K562 (cell line): ENCODE measurements around the gene POLR2A. TPM values are rescaled to one million over a fixed set of nuclear protein-coding genes. Genes with fewer than 3 reads are reported as not detected.
A peak's percentile ranks its signal among the peaks of the same experiment; 100 is the strongest.

Experiments
- ATAC-seq: fragments of 200-7000 bp; cut with Tn5 transposase; 3 replicates; pipeline ENCODE4 v1.9.1; 2020; ENCODE audit warnings: moderate library complexity
- BruUV-seq: library from RNA; stranded (reverse); fragments of 400-500 nt; replicated peaks from 2 replicates; lab custom pipeline; 2021; lab: Mats Ljungman, UMichigan
- CTCF ChIA-PET: fragments of 300-600 bp; formaldehyde crosslinking; extraction: SDS; loops from one replicate; lab custom pipeline; 2021; ENCODE audit warnings: low intra/inter-chr PET ratio; lab: Yijun Ruan, JAX
- POLR2A ChIA-PET: fragments of 300-600, 350-650 bp; sonication (Branson Sonifier 250); formaldehyde crosslinking; extraction: SDS; loops from one replicate; lab custom pipeline; 2021; ENCODE audit warnings: antibody characterized with exemption, inconsistent platforms; lab: Yijun Ruan, JAX
- DNase-seq, 4 experiments: peaks; one replicate each; pipeline versions ENCODE4 v3.0.0 to v3.0.0-alpha.2; 2011 to 2018; ENCODE audit warnings: low spot score in 3 of 4, mixed read lengths in 3 of 4; ENCODE audit errors: extremely low read depth in 1 of 4
- FAIRE-seq: peaks from 2 replicates; lab custom pipeline; 2011; peaks lifted over from hg19 to GRCh38; lab: Jason Lieb, UNC
- H2AFZ ChIP-seq: 2 replicates; pipeline ENCODE4 v1.6.0; 2011; ENCODE audit warnings: low read depth, low read length, control low read depth, inconsistent platforms
- H3K27ac ChIP-seq: fragments of 200-600 bp; 3 replicates; pipeline ENCODE4 v1.8.0; 2011; ENCODE audit warnings: low read depth, mild to moderate bottlenecking, control low read depth, inconsistent platforms, low read length, moderate library complexity, mixed read lengths; ENCODE audit errors: extremely low read depth
- H3K27me3 ChIP-seq, 2 experiments: fragments of 300-600 bp in 1 of 2; 2 replicates in 1 of 2; 3 replicates in 1 of 2; pipeline versions ENCODE4 v1.6.0 to v1.8.0; 2011; ENCODE audit warnings: inconsistent platforms in 2 of 2, low read length in 2 of 2, mild to moderate bottlenecking in 1 of 2, mixed read lengths in 1 of 2, moderate library complexity in 1 of 2; ENCODE audit not compliant: control insufficient read depth in 2 of 2, insufficient read depth in 2 of 2
- H3K36me3 ChIP-seq: fragments of 300-600 bp; 3 replicates; pipeline ENCODE4 v1.8.0; 2011; ENCODE audit warnings: mild to moderate bottlenecking, low read length, inconsistent platforms; ENCODE audit not compliant: control insufficient read depth, insufficient read depth
- H3K4me1 ChIP-seq, 2 experiments: fragments of 200-600 bp in 1 of 2; replicated peaks in 1 of 2; 2 replicates in 1 of 2; 3 replicates in 1 of 2; pipeline versions ENCODE4 v1.5.1 to v1.8.0; 2011; ENCODE audit warnings: inconsistent platforms in 2 of 2, low read length in 2 of 2, mild to moderate bottlenecking in 1 of 2, mixed read lengths in 1 of 2, moderate library complexity in 1 of 2; ENCODE audit not compliant: control insufficient read depth in 2 of 2, insufficient read depth in 2 of 2
- H3K4me2 ChIP-seq: 2 replicates; pipeline ENCODE4 v1.6.1; 2011; ENCODE audit warnings: low read length, control low read depth, inconsistent platforms, mixed read lengths; ENCODE audit not compliant: insufficient read depth
- H3K4me3 ChIP-seq: fragments of 200-600 bp; sonication (generic), shearing (Covaris generic); 2 replicates; pipeline ENCODE4 v1.5.1; 2016; ENCODE audit warnings: control low read depth, inconsistent platforms
- H3K79me2 ChIP-seq: fragments of 200-600 bp; 3 replicates; pipeline ENCODE4 v1.8.0; 2011; ENCODE audit warnings: low read length, inconsistent platforms; ENCODE audit not compliant: control insufficient read depth, insufficient read depth
- H3K9ac ChIP-seq, 2 experiments: 2 replicates each; pipeline versions ENCODE4 v1.6.0 to v1.6.1; 2011; ENCODE audit warnings: low read depth in 2 of 2, low read length in 2 of 2, control low read depth in 1 of 2, inconsistent platforms in 1 of 2, mild to moderate bottlenecking in 1 of 2, mixed read lengths in 1 of 2; ENCODE audit not compliant: insufficient read depth in 1 of 2
- H3K9me1 ChIP-seq: one replicate; pipeline ENCODE4 v1.6.0; 2011; ENCODE audit warnings: inconsistent platforms, mild to moderate bottlenecking, low read length, moderate library complexity; ENCODE audit not compliant: control insufficient read depth, insufficient read depth
- H3K9me3 ChIP-seq: replicated peaks from 2 replicates; pipeline ENCODE4 v1.5.1; 2011; ENCODE audit warnings: low read depth, low read length, inconsistent platforms; ENCODE audit not compliant: control insufficient read depth, insufficient read depth
- H4K20me1 ChIP-seq: replicated peaks from 2 replicates; pipeline ENCODE4 v1.6.1; 2011; ENCODE audit warnings: low read length, inconsistent platforms, mixed read lengths; ENCODE audit not compliant: control insufficient read depth, insufficient read depth
- GABPB1 ChIP-seq: sonication (generic); formaldehyde crosslinking; IDR thresholded peaks from 2 replicates; pipeline ENCODE4 v1.8.0; 2022; ENCODE audit warnings: mild to moderate bottlenecking, missing genetic modification reagents
- HEY1 ChIP-seq: fragments of 250-450 bp; sonication (Bioruptor Pico); IDR thresholded peaks from 2 replicates; pipeline ENCODE4 v1.5.0; 2020; ENCODE audit warnings: mild to moderate bottlenecking, moderate library complexity, borderline replicate concordance
- HNRNPLL ChIP-seq: fragments of 200-400 bp; formaldehyde crosslinking; IDR thresholded peaks from 2 replicates; pipeline ENCODE4 v1.6.1; 2017; ENCODE audit warnings: low read length, low read depth, mild to moderate bottlenecking; ENCODE audit not compliant: poor library complexity, severe bottlenecking
- MAZ ChIP-seq, 2 experiments: fragments of 450-650 bp in 1 of 2; sonication (generic) in 1 of 2; formaldehyde crosslinking; IDR thresholded peaks in 1 of 2; conservative IDR thresholded peaks in 1 of 2; 2 replicates each; pipeline versions ENCODE4 v1.4.0 to v1.5.0; 2020; ENCODE audit warnings: mild to moderate bottlenecking in 1 of 2, missing genetic modification reagents in 1 of 2
- MBD2 ChIP-seq: sonication (generic); IDR thresholded peaks from 2 replicates; pipeline ENCODE4 v1.6.1; 2016; ENCODE audit warnings: low read depth, borderline replicate concordance
- PHF8 ChIP-seq: fragments of 200-600 bp; sonication (generic); IDR thresholded peaks from 2 replicates; pipeline ENCODE4 v1.6.1; 2012; ENCODE audit warnings: mixed run types, mild to moderate bottlenecking, inconsistent platforms, low read length, moderate library complexity, borderline replicate concordance
- POLR2A ChIP-seq: fragments of 450-650 bp; conservative IDR thresholded peaks from 2 replicates; pipeline ENCODE4 v1.6.1; 2016
- SMARCB1 ChIP-seq: IDR thresholded peaks from 2 replicates; pipeline ENCODE4 v1.6.1; 2011; ENCODE audit warnings: improper control_type of control experiment, low read depth; ENCODE audit not compliant: insufficient read length
- SUPT5H ChIP-seq: fragments of 450-650 bp; IDR thresholded peaks from 2 replicates; pipeline ENCODE4 v1.6.1; 2016
- TCF3 ChIP-seq: sonication (generic); formaldehyde crosslinking; IDR thresholded peaks from 2 replicates; pipeline ENCODE4 v1.4.0; 2020; ENCODE audit warnings: mild to moderate bottlenecking, missing genetic modification reagents
- ZNF12 ChIP-seq: sonication (generic); formaldehyde crosslinking; IDR thresholded peaks from 2 replicates; pipeline ENCODE4 v1.4.0; 2020; ENCODE audit warnings: mild to moderate bottlenecking, missing genetic modification reagents
- ZNF589 ChIP-seq: fragments of 200-800 bp; sonication (Bioruptor generic); IDR thresholded peaks from 2 replicates; pipeline ENCODE4 v1.6.1; 2016; ENCODE audit warnings: low read depth, missing genetic modification characterization, missing compliant biosample characterization
- ZNF707 ChIP-seq: fragments of 250-450 bp; sonication (Bioruptor Pico); conservative IDR thresholded peaks from 2 replicates; pipeline ENCODE4 v1.8.0; 2022; ENCODE audit warnings: inconsistent platforms, mild to moderate bottlenecking, moderate library complexity
- WGBS: fragments of 100-300 bp; shearing (Covaris generic); methylation state at CpG from one replicate; pipeline ENCODE4 v1.1.6; 2016; ENCODE audit warnings: low coverage, mixed read lengths; ENCODE audit not compliant: insufficient coverage; ENCODE audit errors: missing lambda C conversion rate; 5-methylcytosine and 5-hydroxymethylcytosine counted together
- in situ Hi-C: fragments of 300-500 bp; cut with MboI; formaldehyde crosslinking; loops from 4 replicates; pipeline ENCODE4 v1.15.0; 2018; ENCODE audit warnings: inconsistent platforms, mixed read lengths
- intact Hi-C: fragments of 100-400 bp; cut with micrococcal nuclease; formaldehyde crosslinking; loops from 2 replicates; pipeline ENCODE4 v1.14.2; 2022
- polyA plus RNA-seq, 8 experiments: library from polyadenylated mRNA; depleted of rRNA in 4 of 8; stranded (reverse) in 5 of 8; unstranded in 3 of 8; fragments of >200 nt; fragmentation: Nextera tagmentation in 2 of 8; fragmentation: Illumina TruSeq in 1 of 8; extraction: Ambion mirVana in 2 of 8; extraction: Trizol in 1 of 8; gene quantifications; 2 replicates each; pipeline versions ENCODE4 v1.2.1 to v1.2.3, GENCODE V29; 2011 to 2014; ENCODE audit warnings: inconsistent platforms in 1 of 8, missing spikeins in 1 of 8
- total RNA-seq, 7 experiments: library from RNA; depleted of rRNA in 6 of 7; stranded (reverse); fragments of >200 nt in 6 of 7; fragmentation: Illumina TruSeq in 2 of 7; extraction: Trizol in 2 of 7; gene quantifications; 2 replicates each; pipeline versions ENCODE4 v1.2.1 to v1.2.3, GENCODE V29; 2011 to 2021; ENCODE audit warnings: low replicate concordance in 1 of 7
- TF ChIP-seq, protein P1 (sequence below): fragments of 250-450 bp; sonication (Bioruptor Pico); IDR thresholded peaks from 2 replicates; pipeline ENCODE4 v1.9.0; 2021; ENCODE audit warnings: mild to moderate bottlenecking
- TF ChIP-seq, protein P2 (sequence below): sonication (generic); formaldehyde crosslinking; IDR thresholded peaks from 2 replicates; pipeline ENCODE4 v1.8.0; 2022; ENCODE audit warnings: mild to moderate bottlenecking, missing genetic modification reagents, borderline replicate concordance
- TF ChIP-seq, protein P3 (sequence below): sonication (generic); formaldehyde crosslinking; IDR thresholded peaks from 2 replicates; pipeline ENCODE4 v1.8.1; 2023; ENCODE audit warnings: mild to moderate bottlenecking, missing genetic modification reagents

POLR2A gene
- total and polyA plus RNA-seq, 9 of the 15 experiments (the other 6 are each of a cell fraction or from before 2014, with no cell fraction given) = 1.3 to 109 (median 12.4) TPM

DNA sequence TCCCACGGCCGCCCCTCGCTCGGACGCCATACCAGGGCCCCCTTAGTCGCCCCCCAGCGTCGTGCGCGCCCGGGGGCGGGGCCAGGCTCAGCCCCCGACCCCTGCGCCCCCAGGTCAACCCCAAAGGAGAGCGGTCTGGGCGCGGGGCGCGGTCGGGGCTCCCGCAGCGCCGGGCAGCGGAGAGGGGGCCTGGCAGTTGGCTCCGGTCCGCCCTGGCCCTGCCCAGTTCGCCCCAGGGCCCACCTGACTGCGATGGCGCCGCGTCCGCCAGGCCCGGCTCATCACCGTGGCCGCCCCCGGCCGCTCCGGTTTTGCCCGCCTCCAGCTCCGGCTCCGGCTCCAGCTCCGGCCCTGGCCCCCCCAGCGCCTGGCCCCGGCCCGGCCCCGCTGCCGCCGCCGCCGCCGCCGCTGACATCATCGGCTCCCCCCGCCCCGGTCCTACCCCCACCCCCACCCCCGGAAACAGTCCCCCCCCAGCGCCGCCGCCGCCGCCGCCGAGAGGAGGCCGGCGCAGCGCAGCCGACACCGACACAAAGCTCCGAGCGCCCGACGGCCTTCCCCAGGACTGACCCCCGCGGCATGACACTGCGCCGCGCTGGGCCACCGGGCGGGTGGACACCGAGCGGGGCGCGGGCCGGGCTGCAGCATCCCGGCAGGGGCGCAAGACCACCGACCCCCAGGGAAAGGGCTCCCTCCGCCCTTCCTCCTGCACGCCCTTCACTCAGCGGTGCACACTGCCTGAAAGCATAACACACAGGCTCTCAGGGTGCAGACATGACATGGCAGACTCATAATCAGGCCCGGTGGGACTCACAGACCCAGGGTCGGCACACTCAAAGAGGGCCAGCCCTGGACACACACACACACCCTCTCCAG, 4.7 kb upstream of the POLR2A start, which contains the start of gene ZBTB4:
Gene ZBTB4 (minus strand): TSS at position 419 of the 876 bp plus-strand sequence. CDS start 12,830 bp downstream, outside the sequence.
- 1% methylated on average over 18 of the region's 92 CpGs for WGBS
- H4K20me1 ChIP-seq = 0 out of 2 replicates have a peak, but pooled peaks cover 13% of the 10 kb centered on the region
- no peaks in the 10 kb centered on the region for H3K9me3 ChIP-seq
- no peaks in the 10 kb centered on the region for H3K9me1 ChIP-seq
- H3K27ac ChIP-seq = peak within 1 kb of the TSS; percentile 92
- no TSS peak for BruUV-seq
- peak within 1 kb of the TSS; percentile 82 to 94 for H3K9ac ChIP-seq
- intact Hi-C loops (loop anchor here (5.0 kb wide), 3 partner anchors 42 to 127 kb away; partner anchors contain the start of genes FGF11, KCTD11, TMEM102 and TMEM256), in situ Hi-C loops (no loop called here)
- peak within 1 kb of the TSS; percentile 70 for H3K4me3 ChIP-seq
- ATAC-seq = peak; percentile 18
- H3K27me3 ChIP-seq = no peaks in the 10 kb centered on the region
- peaks cover 60% of the 10 kb centered on the region for H3K79me2 ChIP-seq
- H3K36me3 ChIP-seq = no peaks in the 10 kb centered on the region; the same call in 1 of the 3 replicates
- FAIRE-seq = no peak
- ChIA-PET CTCF (interaction anchor here (1.0 kb wide), 1 partner anchor 127 kb away, joined by 4 read pairs; no protein-coding TSS in a partner anchor), POLR2A (interaction anchor here (0.5 to 1.3 kb wide), 10 partner anchors 9 to 127 kb away, joined by 3 to 7 read pairs (median 4); partner anchors contain the start of gene TMEM256)
- peak within 1 kb of the TSS; percentile 51 for H2AFZ ChIP-seq
- H3K4me1 ChIP-seq = peaks cover 39 to 69% of the 10 kb centered on the region in 2 experiments
- peak within 1 kb of the TSS; percentile 93 for H3K4me2 ChIP-seq
- peak; percentile 64 to 76 (median 67) for DNase-seq
- TF ChIP-seq GABPB1 (CRISPR knock-in tag) (peak; percentile 55; the same call in 1 of the 2 replicates), TCF3 (no peak), ZNF589 (CRISPR knock-in tag) (0 out of 2 replicates have a peak, but pooled peaks have one; percentile 10), HNRNPLL (no peak), MAZ (CRISPR knock-in tag; conservative IDR thresholded peaks at IDR 0.05 in 1 of 2, IDR thresholded peaks at IDR 0.05 in 1 of 2) (0 out of 4 replicates have a peak, but pooled peaks of 1 of the 2 experiments have one; percentile 18), PHF8 (peak; percentile 53; the same call in 1 of the 2 replicates), HEY1 (CRISPR knock-in tag) (no peak), ZNF12 (CRISPR knock-in tag) (no peak), MBD2 (no peak), POLR2A (peak; percentile 56; the same call in 1 of the 2 replicates), SUPT5H (0 out of 2 replicates have a peak, but pooled peaks have one; percentile 29), ZNF707 (CRISPR knock-in tag) (no peak), SMARCB1 (no peak)
- TF ChIP-seq, protein P1, sequence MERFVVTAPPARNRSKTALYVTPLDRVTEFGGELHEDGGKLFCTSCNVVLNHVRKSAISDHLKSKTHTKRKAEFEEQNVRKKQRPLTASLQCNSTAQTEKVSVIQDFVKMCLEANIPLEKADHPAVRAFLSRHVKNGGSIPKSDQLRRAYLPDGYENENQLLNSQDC = no peak
- TF ChIP-seq, protein P2, sequence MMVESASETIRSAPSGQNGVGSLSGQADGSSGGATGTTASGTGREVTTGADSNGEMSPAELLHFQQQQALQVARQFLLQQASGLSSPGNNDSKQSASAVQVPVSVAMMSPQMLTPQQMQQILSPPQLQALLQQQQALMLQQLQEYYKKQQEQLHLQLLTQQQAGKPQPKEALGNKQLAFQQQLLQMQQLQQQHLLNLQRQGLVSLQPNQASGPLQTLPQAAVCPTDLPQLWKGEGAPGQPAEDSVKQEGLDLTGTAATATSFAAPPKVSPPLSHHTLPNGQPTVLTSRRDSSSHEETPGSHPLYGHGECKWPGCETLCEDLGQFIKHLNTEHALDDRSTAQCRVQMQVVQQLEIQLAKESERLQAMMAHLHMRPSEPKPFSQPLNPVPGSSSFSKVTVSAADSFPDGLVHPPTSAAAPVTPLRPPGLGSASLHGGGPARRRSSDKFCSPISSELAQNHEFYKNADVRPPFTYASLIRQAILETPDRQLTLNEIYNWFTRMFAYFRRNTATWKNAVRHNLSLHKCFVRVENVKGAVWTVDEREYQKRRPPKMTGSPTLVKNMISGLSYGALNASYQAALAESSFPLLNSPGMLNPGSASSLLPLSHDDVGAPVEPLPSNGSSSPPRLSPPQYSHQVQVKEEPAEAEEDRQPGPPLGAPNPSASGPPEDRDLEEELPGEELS (CRISPR knock-in tag) = peak; percentile 65; the same call in 1 of the 2 replicates
- TF ChIP-seq, protein P3, sequence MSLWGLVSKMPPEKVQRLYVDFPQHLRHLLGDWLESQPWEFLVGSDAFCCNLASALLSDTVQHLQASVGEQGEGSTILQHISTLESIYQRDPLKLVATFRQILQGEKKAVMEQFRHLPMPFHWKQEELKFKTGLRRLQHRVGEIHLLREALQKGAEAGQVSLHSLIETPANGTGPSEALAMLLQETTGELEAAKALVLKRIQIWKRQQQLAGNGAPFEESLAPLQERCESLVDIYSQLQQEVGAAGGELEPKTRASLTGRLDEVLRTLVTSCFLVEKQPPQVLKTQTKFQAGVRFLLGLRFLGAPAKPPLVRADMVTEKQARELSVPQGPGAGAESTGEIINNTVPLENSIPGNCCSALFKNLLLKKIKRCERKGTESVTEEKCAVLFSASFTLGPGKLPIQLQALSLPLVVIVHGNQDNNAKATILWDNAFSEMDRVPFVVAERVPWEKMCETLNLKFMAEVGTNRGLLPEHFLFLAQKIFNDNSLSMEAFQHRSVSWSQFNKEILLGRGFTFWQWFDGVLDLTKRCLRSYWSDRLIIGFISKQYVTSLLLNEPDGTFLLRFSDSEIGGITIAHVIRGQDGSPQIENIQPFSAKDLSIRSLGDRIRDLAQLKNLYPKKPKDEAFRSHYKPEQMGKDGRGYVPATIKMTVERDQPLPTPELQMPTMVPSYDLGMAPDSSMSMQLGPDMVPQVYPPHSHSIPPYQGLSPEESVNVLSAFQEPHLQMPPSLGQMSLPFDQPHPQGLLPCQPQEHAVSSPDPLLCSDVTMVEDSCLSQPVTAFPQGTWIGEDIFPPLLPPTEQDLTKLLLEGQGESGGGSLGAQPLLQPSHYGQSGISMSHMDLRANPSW (CRISPR knock-in tag) = no peak
